ENCODE data around the gene M6PR.

- no peak for TF ChIP-seq SP1 (IDR thresholded peaks at IDR 0.05)
- no peak for TF ChIP-seq HDGF (IDR thresholded peaks at IDR 0.05; ENCODE audit: borderline replicate concordance)
- TF ChIP-seq FOXM1 (IDR thresholded peaks at IDR 0.05; ENCODE audit: borderline replicate concordance) = no peak
- no peak for TF ChIP-seq FOXK2 (IDR thresholded peaks at IDR 0.05)
- no peak for TF ChIP-seq ELF4 (IDR thresholded peaks at IDR 0.05)
- TF ChIP-seq BHLHE40 (IDR thresholded peaks at IDR 0.05; ENCODE audit: borderline replicate concordance) = no peak
- no peak for TF ChIP-seq FOXA1 (IDR thresholded peaks at IDR 0.05)
- TF ChIP-seq SUZ12 (IDR thresholded peaks at IDR 0.05) = no peak
- TF ChIP-seq NFRKB (IDR thresholded peaks at IDR 0.05) = no peak
- TF ChIP-seq ARNT (IDR thresholded peaks at IDR 0.05) = no peak
- TF ChIP-seq LEF1 (IDR thresholded peaks at IDR 0.05; ENCODE audit: borderline replicate concordance) = no peak
These were observed 35.8 kb upstream of the M6PR start for GRCh38 chr12:8985213-8985754.

All from HEK293T (cell line).